Trophoblast cell (in vitro differentiated cells and primary cell): Measurements from ENCODE around the gene CCDC6.

Experiments
- DNase-seq, 2 donors: peaks; one replicate each; pipeline ENCODE4 v3.0.0-alpha.2; 2016
- H2AFZ ChIP-seq: 2 replicates; pipeline ENCODE4 v1.6.1; 2013; ENCODE audit warnings: low read length, moderate library complexity, mild to moderate bottlenecking; ENCODE audit not compliant: insufficient read depth, poor library complexity
- H2AK5ac ChIP-seq: 2 replicates; pipeline ENCODE4 v1.6.1; 2013; ENCODE audit warnings: mild to moderate bottlenecking, low read length
- H2BK120ac ChIP-seq: 2 replicates; pipeline ENCODE4 v1.6.1; 2013; ENCODE audit warnings: low read length, mild to moderate bottlenecking, moderate library complexity; ENCODE audit not compliant: insufficient read depth, poor library complexity
- H2BK12ac ChIP-seq: 2 replicates; pipeline ENCODE4 v1.6.1; 2013; ENCODE audit warnings: mild to moderate bottlenecking, low read length, moderate library complexity
- H2BK5ac ChIP-seq: 2 replicates; pipeline ENCODE4 v1.6.1; 2013; ENCODE audit warnings: low read length, low read depth, moderate library complexity, mild to moderate bottlenecking; ENCODE audit not compliant: poor library complexity
- H3K14ac ChIP-seq: 2 replicates; pipeline ENCODE4 v1.6.1; 2013; ENCODE audit warnings: mild to moderate bottlenecking, low read length
- H3K18ac ChIP-seq: 2 replicates; pipeline ENCODE4 v1.6.1; 2013; ENCODE audit warnings: mild to moderate bottlenecking, low read length
- H3K23ac ChIP-seq: 2 replicates; pipeline ENCODE4 v1.6.1; 2013; ENCODE audit warnings: low read length
- H3K27ac ChIP-seq: 2 replicates; pipeline ENCODE4 v1.5.1; 2013; ENCODE audit warnings: low read depth, mild to moderate bottlenecking, inconsistent platforms, low read length, moderate library complexity
- H3K27me3 ChIP-seq: 2 replicates; pipeline ENCODE4 v1.6.1; 2013; ENCODE audit warnings: inconsistent platforms, mild to moderate bottlenecking, low read length, moderate library complexity; ENCODE audit not compliant: insufficient read depth
- H3K36me3 ChIP-seq, 2 experiments: 1 replicate in 1 of 2; 2 replicates in 1 of 2; pipeline ENCODE4 v1.6.1; 2013; ENCODE audit warnings: low read length in 2 of 2, mild to moderate bottlenecking in 2 of 2, moderate library complexity in 1 of 2; ENCODE audit not compliant: insufficient read depth in 2 of 2, control insufficient read depth in 1 of 2
- H3K4ac ChIP-seq: 2 replicates; pipeline ENCODE4 v1.6.1; 2013; ENCODE audit warnings: low read depth, mild to moderate bottlenecking, low read length, moderate library complexity
- H3K4me1 ChIP-seq, 2 experiments: 1 replicate in 1 of 2; 2 replicates in 1 of 2; pipeline ENCODE4 v1.6.1; 2013; ENCODE audit warnings: low read length in 2 of 2, mild to moderate bottlenecking in 2 of 2, moderate library complexity in 1 of 2; ENCODE audit not compliant: insufficient read depth in 2 of 2, control insufficient read depth in 1 of 2
- H3K4me2 ChIP-seq: 2 replicates; pipeline ENCODE4 v1.6.1; 2013; ENCODE audit warnings: inconsistent platforms, mild to moderate bottlenecking, low read length, moderate library complexity
- H3K4me3 ChIP-seq: 2 replicates; pipeline ENCODE4 v1.5.1; 2013; ENCODE audit warnings: mild to moderate bottlenecking, low read depth, low read length, inconsistent platforms
- H3K79me1 ChIP-seq: one replicate; pipeline ENCODE4 v1.6.1; 2013; ENCODE audit warnings: low read length
- H3K79me2 ChIP-seq: 2 replicates; pipeline ENCODE4 v1.6.1; 2013; ENCODE audit warnings: low read length, mild to moderate bottlenecking; ENCODE audit not compliant: control insufficient read depth, insufficient read depth, poor library complexity
- H3K9ac ChIP-seq: 2 replicates; pipeline ENCODE4 v1.6.1; 2013; ENCODE audit warnings: mild to moderate bottlenecking, low read length
- H3K9me3 ChIP-seq: 2 replicates; pipeline ENCODE4 v1.6.1; 2013; ENCODE audit warnings: low read depth, mild to moderate bottlenecking, control low read depth, inconsistent platforms, low read length; ENCODE audit not compliant: insufficient read depth
- H4K12ac ChIP-seq: 2 replicates; pipeline ENCODE4 v1.6.1; 2013; ENCODE audit warnings: low read depth, mild to moderate bottlenecking, low read length, moderate library complexity
- H4K8ac ChIP-seq: 2 replicates; pipeline ENCODE4 v1.6.1; 2013; ENCODE audit warnings: low read depth, mild to moderate bottlenecking, low read length, moderate library complexity
- H4K91ac ChIP-seq: one replicate; pipeline ENCODE4 v1.6.1; 2013; ENCODE audit warnings: low read depth, mild to moderate bottlenecking, low read length, moderate library complexity
- WGBS: extraction: QIAGEN DNeasy Blood & Tissue Kit; methylation state at CpG from one replicate; pipeline ENCODE4 v1.1.7; 2013; ENCODE audit warnings: missing lambda C conversion rate; ENCODE audit not compliant: insufficient read length, insufficient coverage; ENCODE audit errors: extremely low coverage; 5-methylcytosine and 5-hydroxymethylcytosine counted together

CCDC6 gene

DNA sequence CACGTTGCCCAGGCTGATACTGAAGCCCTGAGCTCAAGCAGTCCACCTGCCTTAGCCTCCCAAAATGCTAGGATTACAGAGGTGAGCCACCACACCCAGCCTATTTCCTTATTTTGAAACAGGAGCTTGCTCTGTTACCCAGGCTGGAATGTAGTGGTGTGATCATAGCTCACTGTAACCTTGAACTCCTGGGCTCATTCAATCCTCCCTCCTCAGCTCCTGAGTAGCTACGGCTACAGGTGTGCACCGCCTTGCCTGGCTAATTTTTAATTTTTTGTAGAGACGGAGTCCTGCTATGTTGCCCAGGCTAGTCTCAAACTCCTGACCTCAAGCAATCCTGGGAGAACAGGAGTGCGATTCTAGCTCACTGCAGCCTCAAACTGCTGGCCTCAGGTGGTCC, 164.8 kb downstream of the CCDC6 start:
- no peaks in the 10 kb centered on the region for H3K27me3 ChIP-seq
- DNase-seq = no peak
- H3K4ac ChIP-seq = no peak overlapping the region
- H3K79me2 ChIP-seq = no peaks in the 10 kb centered on the region
- H4K12ac ChIP-seq = no peak overlapping the region
- H3K9me3 ChIP-seq = no peaks in the 10 kb centered on the region
- H3K4me3 ChIP-seq = no peak overlapping the region
- H3K14ac ChIP-seq = no peak overlapping the region
- H3K27ac ChIP-seq = no peak overlapping the region
- no peak overlapping the region for H2BK5ac ChIP-seq
- no peak overlapping the region for H4K8ac ChIP-seq
- H2BK12ac ChIP-seq = no peak overlapping the region
- no peak overlapping the region for H3K4me2 ChIP-seq
- H4K91ac ChIP-seq = no peak overlapping the region
- no peak overlapping the region for H3K9ac ChIP-seq
- no peak overlapping the region for H3K18ac ChIP-seq
- no peak overlapping the region for H2BK120ac ChIP-seq
- no peak overlapping the region for H2AFZ ChIP-seq
- no peaks in the 10 kb centered on the region for H3K79me1 ChIP-seq
- H2AK5ac ChIP-seq = no peak overlapping the region
- no peaks in the 10 kb centered on the region for H3K4me1 ChIP-seq
- H3K23ac ChIP-seq = no peak overlapping the region
- H3K36me3 ChIP-seq = no peaks in the 10 kb centered on the region
- no CpG with 5 or more reads among the region's 5 CpGs for WGBS

- Histone ChIP-seq H2BK12ac (no peak overlapping the region), H2BK120ac (no peak overlapping the region), H2BK5ac (no peak overlapping the region), H3K4me2 (no peak overlapping the region), H4K91ac (no peak overlapping the region), H3K9me3 (no peaks in the 10 kb centered on the region), H3K9ac (no peak overlapping the region), H4K12ac (no peak overlapping the region), H2AK5ac (no peak overlapping the region), H3K4me1 (no peaks in the 10 kb centered on the region), H3K14ac (no peak overlapping the region), H4K8ac (no peak overlapping the region), H3K36me3 (no peaks in the 10 kb centered on the region), H3K4me3 (no peak overlapping the region), H3K79me2 (no peaks in the 10 kb centered on the region), H3K4ac (no peak overlapping the region), H3K18ac (no peak overlapping the region), H3K27me3 (no peaks in the 10 kb centered on the region), H3K23ac (no peak overlapping the region), H2AFZ (no peak overlapping the region), H3K79me1 (no peaks in the 10 kb centered on the region), H3K27ac (no peak overlapping the region)
- DNase-seq = no peak
These were observed 165.3 kb downstream of the CCDC6 start for GRCh38 chr10:59741048-59741447.
